Suprapubic skin (tissue), 4 donors: Measurements from ENCODE around the gene CALN1. TPM values are rescaled to one million over a fixed set of nuclear protein-coding genes. Genes with fewer than 3 reads are reported as not detected.

ENCODE experiments used
- DNase-seq, 2 donors: peaks; one replicate each; pipeline ENCODE4 v3.0.0-alpha.2; 2019; ENCODE audit warnings: low spot score in 2 of 2
- H3K27ac ChIP-seq: fragments of 200-600 bp; sonication (generic); one replicate; pipeline ENCODE4 v1.5.1; 2019
- H3K27me3 ChIP-seq: fragments of 200-600 bp; sonication (generic); one replicate; pipeline ENCODE4 v1.5.1; 2019
- H3K36me3 ChIP-seq: fragments of 200-600 bp; sonication (generic); one replicate; pipeline ENCODE4 v1.5.1; 2019
- H3K4me1 ChIP-seq: fragments of 200-600 bp; sonication (generic); one replicate; pipeline ENCODE4 v1.5.1; 2019
- H3K4me3 ChIP-seq: fragments of 200-600 bp; sonication (generic); one replicate; pipeline ENCODE4 v1.5.1; 2019; ENCODE audit warnings: mild to moderate bottlenecking
- H3K9me3 ChIP-seq: fragments of 200-600 bp; sonication (generic); one replicate; pipeline ENCODE4 v1.5.1; 2019
- CTCF ChIP-seq, 2 donors: fragments of 200-600 bp in 1 of 2; fragments of 450-650 bp in 1 of 2; sonication (generic) in 1 of 2; IDR thresholded peaks; one replicate each; pipeline ENCODE4 v1.5.1; 2016 to 2019; ENCODE audit warnings: antibody characterized with exemption in 2 of 2, mild to moderate bottlenecking in 1 of 2, moderate library complexity in 1 of 2
- EP300 ChIP-seq: sonication (generic); formaldehyde crosslinking; IDR thresholded peaks from one replicate; pipeline ENCODE4 v1.6.1; 2017; ENCODE audit warnings: antibody characterized with exemption
- POLR2A ChIP-seq, 2 donors: fragments of 450-650 bp; IDR thresholded peaks; one replicate each; pipeline ENCODE4 v1.6.1; 2017; ENCODE audit warnings: antibody characterized with exemption in 2 of 2, mild to moderate bottlenecking in 2 of 2, moderate library complexity in 2 of 2
- POLR2AphosphoS5 ChIP-seq, 3 donors: sonication (generic); formaldehyde crosslinking; IDR thresholded peaks; one replicate each; pipeline ENCODE4 v1.6.1; 2017; ENCODE audit warnings: antibody characterized with exemption in 3 of 3
- WGBS: methylation state at CpG from one replicate; pipeline ENCODE4 v1.1.5; 2018; 5-methylcytosine and 5-hydroxymethylcytosine counted together
- total RNA-seq, 4 donors: library from RNA; depleted of rRNA; stranded (reverse); fragments of >200 nt; gene quantifications; one replicate each; pipeline ENCODE4 v1.1.0, GENCODE V29; 2016

The CALN1 gene
- total RNA-seq, 4 donors from 2014 or later: 0.91 to 10.0 (median 3.9) TPM

GRCh38 chr7:71766016-71766415 is 646.1 kb downstream of the CALN1 start:
- Histone ChIP-seq H3K27me3 (no peaks in the 10 kb centered on the region), H3K36me3 (no peaks in the 10 kb centered on the region), H3K27ac (no peak overlapping the region), H3K4me1 (no peaks in the 10 kb centered on the region), H3K4me3 (no peak overlapping the region), H3K9me3 (peaks cover 4% of the 10 kb centered on the region)
- TF ChIP-seq POLR2AphosphoS5 (IDR thresholded peaks at IDR 0.05) (no peak), EP300 (no peak), POLR2A (IDR thresholded peaks at IDR 0.05) (no peak), CTCF (IDR thresholded peaks at IDR 0.05) (no peak)
- no peak for DNase-seq

GRCh38 chr7:71761336-71761735 is 650.8 kb downstream of the CALN1 start:
- Histone ChIP-seq H3K4me1 (no peaks in the 10 kb centered on the region), H3K36me3 (no peaks in the 10 kb centered on the region)

GRCh38 chr7:71754828-71755227 is 657.3 kb downstream of the CALN1 start:
- Histone ChIP-seq H3K4me3 (no peak overlapping the region), H3K4me1 (peaks cover 6% of the 10 kb centered on the region), H3K36me3 (no peaks in the 10 kb centered on the region), H3K9me3 (peaks cover 3% of the 10 kb centered on the region), H3K27ac (no peak overlapping the region), H3K27me3 (peaks cover 36% of the 10 kb centered on the region)
- 90% methylated on average over 4 of the region's 4 CpGs for WGBS
- TF ChIP-seq POLR2AphosphoS5 (IDR thresholded peaks at IDR 0.05) (no peak), CTCF (IDR thresholded peaks at IDR 0.05) (no peak)
- no peak for DNase-seq

More at GRCh38 chr7:71761336-71761735, 650.8 kb downstream of the CALN1 start:
- no peak for TF ChIP-seq POLR2A (IDR thresholded peaks at IDR 0.05)
- TF ChIP-seq CTCF (IDR thresholded peaks at IDR 0.05): no peak
- TF ChIP-seq POLR2AphosphoS5 (IDR thresholded peaks at IDR 0.05): no peak
- TF ChIP-seq EP300: no peak
- no peak overlapping the region for H3K4me3 ChIP-seq
- no peaks in the 10 kb centered on the region for H3K27me3 ChIP-seq
- H3K27ac ChIP-seq: no peak overlapping the region
- no peak for DNase-seq
- peaks cover 7% of the 10 kb centered on the region for H3K9me3 ChIP-seq

GRCh38 chr7:71753956-71754664 is 658.0 kb downstream of the CALN1 start:
- TF ChIP-seq POLR2A (IDR thresholded peaks at IDR 0.05) (no peak), EP300 (no peak), CTCF (IDR thresholded peaks at IDR 0.05) (no peak), POLR2AphosphoS5 (IDR thresholded peaks at IDR 0.05) (no peak)
- H3K4me3 ChIP-seq: no peak overlapping the region
- H3K27ac ChIP-seq: no peak overlapping the region
- no peaks in the 10 kb centered on the region for H3K36me3 ChIP-seq
- peaks cover 3% of the 10 kb centered on the region for H3K9me3 ChIP-seq
- H3K27me3 ChIP-seq: peaks cover 36% of the 10 kb centered on the region
- H3K4me1 ChIP-seq: peaks cover 6% of the 10 kb centered on the region
- no peak for DNase-seq
- 43% methylated on average over 9 of the region's 9 CpGs for WGBS

GRCh38 chr7:71753236-71753635 is 658.9 kb downstream of the CALN1 start:
- Histone ChIP-seq H3K4me1 (peaks cover 6% of the 10 kb centered on the region), H3K4me3 (no peak overlapping the region), H3K27ac (no peak overlapping the region), H3K27me3 (peaks cover 36% of the 10 kb centered on the region), H3K36me3 (no peaks in the 10 kb centered on the region), H3K9me3 (peaks cover 3% of the 10 kb centered on the region)
- WGBS: 97% methylated on average over 2 of the region's 2 CpGs
- no peak for TF ChIP-seq CTCF (IDR thresholded peaks at IDR 0.05)
- TF ChIP-seq POLR2A (IDR thresholded peaks at IDR 0.05): no peak
- TF ChIP-seq EP300: no peak
- TF ChIP-seq POLR2AphosphoS5 (IDR thresholded peaks at IDR 0.05): no peak
- no peak for DNase-seq
